HG02642 (cell line): Measurements from ENCODE around the gene RBM25.
"Not testable (repeated sequence)": the region's sequence is repeated elsewhere in the genome, so short reads cannot be mapped to it uniquely, and the experiment has no call there.

Experiments used
- ATAC-seq: cut with Tn5 transposase; IDR thresholded peaks from one replicate; pipeline ENCODE4 v1.9.1; 2021; ENCODE audit warnings: mild to moderate bottlenecking; ENCODE audit not compliant: unreplicated experiment, poor library complexity

The RBM25 gene

GRCh38 chr14:73058224-73058921 is at the start of gene RBM25:
Gene RBM25, plus strand, starts transcription at chr14:73058534. Its CDS starts 13,108 bp downstream, at chr14:73071642.
- ATAC-seq = peak; percentile 96

GRCh38 chr14:73011189-73011588 is 47.1 kb upstream of the RBM25 start:
- ATAC-seq = not testable (repeated sequence)

GRCh38 chr14:73014105-73014504 is 44.2 kb upstream of the RBM25 start:
- peak; percentile 86 for ATAC-seq

- not testable (repeated sequence) for ATAC-seq
Measured at GRCh38 chr14:73015552-73015951, 42.8 kb upstream of the RBM25 start.

DNA sequence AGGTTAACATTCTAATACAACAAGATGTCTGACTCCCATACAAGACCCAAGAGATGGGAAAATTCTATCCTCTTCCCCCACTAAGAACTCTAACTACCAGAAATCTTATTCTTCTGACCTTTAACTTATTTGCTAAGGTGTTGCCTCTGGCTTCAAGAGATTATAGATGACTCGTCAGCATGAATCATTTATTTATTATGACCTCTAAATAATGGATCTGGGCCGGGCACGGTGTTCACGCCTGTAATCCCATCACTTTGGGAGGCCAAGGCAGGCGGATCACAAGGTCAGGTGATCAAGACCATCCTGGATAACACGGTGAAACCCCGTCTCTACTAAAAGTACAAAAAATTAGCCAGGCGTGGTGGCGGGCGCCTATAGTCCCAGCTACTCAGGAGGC is 42.3 kb upstream of the RBM25 start:
- not testable (repeated sequence) for ATAC-seq

DNA sequence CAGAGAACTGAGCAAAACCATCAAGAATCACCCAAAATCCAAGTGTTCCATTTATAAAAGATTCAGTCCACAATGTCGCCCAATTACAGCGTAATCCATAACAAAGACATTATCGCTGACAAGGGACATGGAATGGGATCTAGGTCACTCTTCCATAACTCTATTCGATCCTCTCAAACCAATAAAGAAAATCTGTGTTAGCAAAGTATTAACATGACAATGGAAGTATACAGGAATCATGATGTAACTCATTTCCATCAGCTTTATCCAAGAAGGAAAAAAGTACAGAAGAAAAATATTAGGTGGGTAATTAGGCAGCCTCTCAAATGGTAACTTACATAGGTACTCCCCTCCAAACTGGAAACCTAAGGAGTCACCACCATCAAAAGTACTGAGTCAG is 36.3 kb upstream of the RBM25 start:
- no peak for ATAC-seq

DNA sequence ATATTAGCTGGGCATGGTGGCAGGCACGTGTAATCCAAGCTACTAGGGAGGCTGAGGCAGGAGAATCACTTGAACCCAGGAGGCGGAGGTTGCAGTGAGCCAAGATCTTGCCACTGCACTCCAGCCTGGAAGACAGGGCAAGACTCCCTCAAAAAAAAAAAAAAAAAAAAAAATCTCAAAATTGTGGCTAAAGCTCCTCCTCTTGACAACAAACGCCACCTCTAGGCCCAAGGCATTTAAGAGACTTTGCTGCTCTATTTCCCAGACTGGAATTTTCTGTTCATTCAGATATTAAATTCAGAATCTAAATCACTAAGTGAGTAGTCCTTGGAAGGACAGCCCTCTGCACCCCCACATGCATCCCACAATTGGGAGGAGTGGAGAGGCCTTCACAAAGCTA is 32.8 kb upstream of the RBM25 start:
- ATAC-seq = no peak

- ATAC-seq = no peak
Measured at GRCh38 chr14:73026243-73026844, 32.0 kb upstream of the RBM25 start.

DNA sequence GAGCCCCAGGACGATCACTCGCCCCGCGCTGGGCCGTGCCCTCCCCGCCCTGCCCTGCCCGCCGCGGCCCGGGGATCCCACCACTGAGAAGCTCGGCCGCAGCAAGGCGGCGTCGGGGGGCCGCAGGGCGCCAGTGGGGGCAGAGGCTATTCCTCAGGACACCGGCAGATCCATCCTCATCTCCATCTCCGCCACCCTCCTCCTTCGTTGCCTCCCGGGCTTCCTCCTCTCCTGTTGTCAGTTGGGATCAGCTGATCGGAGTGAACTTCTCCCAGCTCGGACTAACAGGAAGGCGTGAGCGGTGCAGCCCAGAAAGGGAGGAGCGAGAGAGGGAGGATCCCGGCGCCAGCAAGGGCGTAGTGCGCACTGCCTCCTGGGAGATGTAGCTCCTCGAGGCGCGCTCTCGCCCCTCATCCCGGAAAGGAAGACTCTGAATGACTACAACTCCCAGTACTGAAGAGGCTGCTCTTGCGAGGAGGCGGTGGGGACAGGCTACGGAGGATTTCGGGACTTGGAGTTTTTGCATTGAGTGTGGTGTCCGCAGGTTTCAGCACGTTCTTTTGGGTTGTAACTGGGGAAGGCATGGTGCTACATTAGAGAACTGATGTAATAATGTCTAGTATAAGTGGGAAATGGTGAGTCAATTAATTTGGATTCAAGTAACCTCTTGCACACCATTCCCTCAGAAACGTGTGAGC is 31.3 kb upstream of the RBM25 start, which contains the start of gene ZFYVE1:
ZFYVE1 (minus strand) TSS at position 262 of the 698 bp plus-strand sequence. CDS start 2,598 bp downstream, outside the sequence.
- peak; percentile 98 for ATAC-seq

DNA sequence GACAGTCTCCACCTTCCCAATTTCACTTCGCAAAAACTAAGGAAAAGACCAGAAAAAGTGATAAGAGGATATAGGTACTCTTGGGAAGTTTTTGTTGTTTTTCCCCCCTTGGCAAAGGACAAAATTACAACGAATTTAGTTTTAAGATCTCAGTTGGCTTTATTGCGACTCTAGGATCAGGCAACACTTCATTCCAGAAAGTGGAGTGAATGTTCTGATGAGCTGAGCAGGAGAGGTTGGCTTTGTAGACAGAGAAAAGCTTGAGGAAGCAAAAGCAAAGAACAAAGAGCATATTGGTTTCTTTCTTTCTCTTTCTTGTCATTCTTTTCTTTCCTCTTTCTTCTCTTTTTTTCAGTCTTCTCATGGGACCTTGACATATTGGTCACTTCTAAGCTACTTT is 30.8 kb upstream of the RBM25 start:
- ATAC-seq = no peak

DNA sequence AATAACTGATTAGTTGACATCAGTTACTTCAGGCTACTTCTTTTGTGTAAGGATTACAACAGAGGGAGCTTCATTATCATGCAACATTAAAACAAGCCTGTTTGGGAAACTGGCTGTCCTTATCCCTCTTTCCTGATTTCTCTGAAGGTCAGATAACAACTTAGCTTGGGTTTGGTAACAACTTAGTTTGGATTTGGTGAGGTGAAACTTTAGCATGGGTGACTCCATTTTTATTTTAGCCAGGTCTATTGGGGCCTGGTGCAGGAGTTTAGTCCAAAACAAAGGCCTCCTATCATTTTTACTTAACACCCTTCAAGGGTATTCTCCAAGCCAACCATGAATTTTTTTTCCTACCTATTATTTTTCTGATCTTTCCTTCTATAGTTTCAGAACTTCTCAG is 30.4 kb upstream of the RBM25 start:
- ATAC-seq = no peak

GRCh38 chr14:73036706-73037450 is 21.5 kb upstream of the RBM25 start:
- not testable (repeated sequence) for ATAC-seq

DNA sequence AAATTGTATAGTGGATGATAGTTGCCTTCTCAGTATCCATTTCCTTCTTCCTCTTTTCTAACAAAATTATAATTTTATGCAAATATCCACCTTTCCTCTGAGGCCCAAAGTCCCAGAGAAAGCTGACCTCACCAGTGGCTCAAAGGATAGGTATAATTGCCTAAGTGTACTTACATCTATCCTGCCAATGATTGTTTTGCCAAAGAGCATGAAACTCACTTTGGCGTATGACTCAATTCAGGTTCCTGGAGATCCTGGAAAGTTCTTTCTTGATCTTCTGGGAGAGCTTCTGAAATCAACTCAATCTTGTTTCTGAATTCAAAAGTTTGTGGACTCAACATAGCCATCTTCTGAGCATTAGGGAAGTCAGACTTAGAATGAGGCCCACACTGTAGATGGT is 10.5 kb upstream of the RBM25 start:
- no peak for ATAC-seq

DNA sequence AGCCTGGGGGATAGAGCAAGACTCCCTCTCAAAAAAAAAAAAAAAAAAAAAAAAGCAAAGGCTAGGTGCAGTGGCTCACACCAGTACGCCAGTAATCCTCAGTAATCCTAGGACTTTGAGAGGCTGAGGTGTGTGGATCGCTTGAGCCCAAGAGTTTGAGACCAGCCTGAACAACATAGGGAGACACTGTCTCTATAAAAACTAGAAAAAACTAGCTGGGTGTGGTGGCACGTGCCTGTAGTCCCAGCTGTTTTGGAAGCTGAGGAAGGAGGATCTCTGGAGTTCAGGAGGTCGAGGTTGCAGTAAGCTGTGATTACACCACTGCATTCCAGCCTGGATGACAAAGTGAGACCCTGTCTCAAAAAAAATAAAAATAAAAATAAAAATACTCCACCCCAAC is 8.9 kb upstream of the RBM25 start:
- ATAC-seq = no peak

DNA sequence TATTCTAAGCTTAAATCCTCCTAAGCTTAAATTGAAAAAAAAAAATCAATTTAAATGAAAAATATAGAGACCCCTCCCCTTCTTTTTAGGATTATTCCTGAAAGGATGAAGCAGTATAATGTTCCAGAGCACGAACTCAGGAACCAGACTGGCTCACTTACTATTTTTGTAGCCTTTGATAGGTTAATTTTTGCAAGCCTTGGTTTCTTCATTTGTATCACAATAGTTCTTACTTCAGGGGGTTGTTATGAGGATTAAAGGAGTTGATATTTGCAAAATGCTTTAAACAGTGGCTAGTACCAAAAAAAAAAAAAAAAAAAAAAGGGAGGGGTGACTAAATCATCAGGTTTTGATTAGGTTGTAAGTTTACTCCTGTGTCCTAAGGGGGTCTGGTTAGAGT is 3.1 kb upstream of the RBM25 start:
- ATAC-seq = no peak

DNA sequence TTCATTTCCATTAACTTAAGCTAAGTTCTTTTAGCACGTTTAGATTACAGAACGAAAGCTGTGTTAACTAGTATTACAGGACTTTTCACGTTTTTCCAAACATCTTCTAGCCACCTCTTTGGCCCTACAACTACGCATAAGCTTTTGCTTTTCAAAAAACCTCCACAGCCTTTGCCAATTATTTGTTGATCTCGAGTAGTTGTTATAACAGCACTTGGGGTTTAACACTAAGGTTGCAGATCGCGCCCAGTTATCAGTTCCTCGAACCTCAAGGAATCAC is 450 bp upstream of the RBM25 start:
- ATAC-seq = no peak

DNA sequence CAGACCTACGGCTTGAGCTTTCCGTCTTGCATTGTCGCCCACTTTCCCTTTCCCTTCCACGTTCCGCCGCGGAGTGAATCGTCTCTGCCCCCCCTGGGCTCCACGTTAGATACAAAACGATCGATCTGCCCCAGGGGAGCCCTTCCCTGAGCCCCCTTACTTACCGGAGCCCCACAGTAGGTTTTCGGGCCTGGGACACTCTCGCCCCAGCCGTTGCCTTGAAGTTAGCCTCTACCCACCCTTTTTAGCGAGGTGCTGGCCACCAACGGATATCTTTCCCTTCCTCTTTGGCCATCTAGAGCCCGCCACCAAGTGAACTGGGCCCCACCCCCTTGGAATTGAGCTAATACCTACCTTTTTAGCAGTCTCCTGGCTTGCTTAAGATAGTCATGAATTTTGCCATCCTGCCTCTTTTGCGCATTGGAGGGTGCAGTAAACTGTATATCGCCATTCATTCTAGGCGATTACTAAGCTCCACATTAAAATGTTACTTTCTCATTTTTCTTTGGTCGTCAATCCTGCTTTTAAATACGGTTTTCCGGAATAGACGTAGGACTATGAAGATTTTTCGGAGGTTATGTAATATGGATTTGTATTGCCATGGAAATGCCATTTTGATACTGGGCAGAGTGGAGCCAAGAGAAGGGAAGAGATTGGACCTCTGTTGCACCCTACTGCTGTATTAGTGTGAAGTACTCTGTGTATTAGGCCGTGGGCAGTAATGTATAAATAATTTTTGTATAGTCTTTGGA is 764 bp downstream of the RBM25 start:
- ATAC-seq = peak; percentile 12

GRCh38 chr14:73069585-73069984 is 11.3 kb downstream of the RBM25 start:
- no peak for ATAC-seq

DNA sequence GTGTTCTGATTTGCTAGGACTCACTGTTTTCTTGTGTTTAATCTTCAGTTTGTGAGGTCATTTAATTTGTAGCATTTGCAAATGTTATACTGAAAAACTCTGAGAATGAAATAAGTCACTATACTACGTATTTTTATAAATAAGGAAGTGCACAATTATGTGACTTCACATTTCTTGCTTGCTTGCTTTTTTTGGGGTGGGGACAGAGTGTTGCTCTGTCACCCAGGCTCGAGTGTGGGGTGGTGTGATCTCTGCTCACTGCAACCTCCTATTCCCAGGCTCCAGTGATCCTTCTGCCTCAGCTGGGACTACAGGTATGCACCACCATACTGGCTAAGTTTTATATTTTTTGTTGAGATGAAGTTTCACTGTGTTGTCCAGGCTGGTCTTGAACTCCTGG is 32.7 kb downstream of the RBM25 start:
- no peak for ATAC-seq

DNA sequence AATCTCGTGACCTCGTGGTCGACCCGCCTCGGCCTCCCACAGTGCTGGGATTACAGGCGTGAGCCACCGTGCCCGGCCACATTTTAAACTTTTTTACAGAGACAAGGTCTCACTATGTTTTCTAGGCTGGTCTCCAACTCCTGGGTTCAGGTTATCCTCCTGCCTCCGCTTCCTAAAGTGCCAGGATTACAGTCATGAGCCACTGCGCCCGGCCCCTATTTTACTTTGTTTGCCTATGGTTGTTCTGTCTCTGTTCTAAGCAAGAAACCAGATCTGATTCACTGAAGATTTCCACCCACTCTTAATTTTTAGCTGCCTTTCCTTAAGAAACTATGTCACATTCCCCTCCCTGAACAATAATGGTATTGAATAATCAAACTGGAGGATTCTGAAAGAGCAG is 39.1 kb downstream of the RBM25 start:
- ATAC-seq = no peak
